ENCODE data around the gene SKI. TPM values are rescaled to one million over a fixed set of nuclear protein-coding genes. Genes with fewer than 3 reads are reported as not detected.

The SKI gene
- total RNA-seq, 2 experiments from 2014 or later: 4.7 to 11.7 TPM

GRCh38 chr1:2227346-2228156 lies 568 bp upstream of the SKI start:
- peak overlapping the region; percentile 70 for H3K4me3 ChIP-seq (ENCODE audit: low read depth, low read length, poor library complexity, severe bottlenecking)
- ChIA-PET CTCF (ENCODE audit: unreplicated experiment) (no interaction called here), POLR2A (no interaction called here)
- peak overlapping the region; percentile 81 for H2AFZ ChIP-seq (ENCODE audit: low read length)
- DNase-seq (ENCODE audit: low spot score): peak; percentile 96
- H3K36me3 ChIP-seq (ENCODE audit: insufficient read depth, low read length): no peaks in the 10 kb centered on the region
- BruUV-seq (replicated peaks): no TSS peak
- H4K20me1 ChIP-seq (ENCODE audit: insufficient read depth, low read length): no peaks in the 10 kb centered on the region
- intact Hi-C loops (cut with micrococcal nuclease; ENCODE audit: unreplicated experiment): no loop called here
- no peak overlapping the region for H3K27ac ChIP-seq (ENCODE audit: low read depth, low read length, poor library complexity, severe bottlenecking)
- no peaks in the 10 kb centered on the region for H3K79me2 ChIP-seq (ENCODE audit: insufficient read depth, low read depth, low read length)
- no peak for TF ChIP-seq CTCF (conservative IDR thresholded peaks at IDR 0.05; ENCODE audit: low read length)
- TF ChIP-seq EZH2phosphoT487 (IDR thresholded peaks at IDR 0.05; ENCODE audit: borderline replicate concordance, low read depth, low read length): no peak
- H3K9me3 ChIP-seq (ENCODE audit: low read length): no peaks in the 10 kb centered on the region
- H3K4me2 ChIP-seq (ENCODE audit: low read length): peak overlapping the region; percentile 79
- peaks cover 34% of the 10 kb centered on the region for H3K4me1 ChIP-seq (ENCODE audit: insufficient read depth, low read length, poor library complexity, severe bottlenecking)
- no peaks in the 10 kb centered on the region for H3K9me2 ChIP-seq (ENCODE audit: insufficient read depth, low read length)

GRCh38 chr1:2228694-2229036 lies 546 bp downstream of the SKI start:
- no TSS peak for BruUV-seq (replicated peaks)
- Histone ChIP-seq H3K4me3 (ENCODE audit: low read depth, low read length, poor library complexity, severe bottlenecking) (peak overlapping the region; percentile 61), H4K20me1 (ENCODE audit: insufficient read depth, low read length) (no peaks in the 10 kb centered on the region), H3K27ac (ENCODE audit: low read depth, low read length, poor library complexity, severe bottlenecking) (no peak overlapping the region), H3K4me1 (ENCODE audit: insufficient read depth, low read length, poor library complexity, severe bottlenecking) (peaks cover 34% of the 10 kb centered on the region), H2AFZ (ENCODE audit: low read length) (no peak overlapping the region), H3K36me3 (ENCODE audit: insufficient read depth, low read length) (no peaks in the 10 kb centered on the region), H3K9me3 (ENCODE audit: low read length) (no peaks in the 10 kb centered on the region), H3K79me2 (ENCODE audit: insufficient read depth, low read depth, low read length) (no peaks in the 10 kb centered on the region), H3K4me2 (ENCODE audit: low read length) (peak overlapping the region; percentile 71), H3K9me2 (ENCODE audit: insufficient read depth, low read length) (no peaks in the 10 kb centered on the region)
- ChIA-PET CTCF (ENCODE audit: unreplicated experiment) (no interaction called here), POLR2A (no interaction called here)
- DNase-seq (ENCODE audit: low spot score): peak; percentile 33
- intact Hi-C loops (cut with micrococcal nuclease; ENCODE audit: unreplicated experiment): no loop called here
- TF ChIP-seq CTCF (conservative IDR thresholded peaks at IDR 0.05; ENCODE audit: low read length): no peak
- no peak for TF ChIP-seq EZH2phosphoT487 (IDR thresholded peaks at IDR 0.05; ENCODE audit: borderline replicate concordance, low read depth, low read length)

All from OCI-LY7 (cell line).